Stimulated activated CD4-positive, alpha-beta T cell treated with anti-CD3 and anti-CD28 coated beads, Interleukin-12 subunit alpha, Interleukin-12 subunit beta, amount 100 ng/mL, for 4 hours (primary cell): Measurements from ENCODE around the gene SHC1.

Experiments
- DNase-seq: peaks from one replicate; pipeline ENCODE4 v3.0.0-alpha.2; 2020

The SHC1 gene

GRCh38 chr1:154971341-154971998 lies 923 bp upstream of the SHC1 start:
- no peak for DNase-seq

DNA sequence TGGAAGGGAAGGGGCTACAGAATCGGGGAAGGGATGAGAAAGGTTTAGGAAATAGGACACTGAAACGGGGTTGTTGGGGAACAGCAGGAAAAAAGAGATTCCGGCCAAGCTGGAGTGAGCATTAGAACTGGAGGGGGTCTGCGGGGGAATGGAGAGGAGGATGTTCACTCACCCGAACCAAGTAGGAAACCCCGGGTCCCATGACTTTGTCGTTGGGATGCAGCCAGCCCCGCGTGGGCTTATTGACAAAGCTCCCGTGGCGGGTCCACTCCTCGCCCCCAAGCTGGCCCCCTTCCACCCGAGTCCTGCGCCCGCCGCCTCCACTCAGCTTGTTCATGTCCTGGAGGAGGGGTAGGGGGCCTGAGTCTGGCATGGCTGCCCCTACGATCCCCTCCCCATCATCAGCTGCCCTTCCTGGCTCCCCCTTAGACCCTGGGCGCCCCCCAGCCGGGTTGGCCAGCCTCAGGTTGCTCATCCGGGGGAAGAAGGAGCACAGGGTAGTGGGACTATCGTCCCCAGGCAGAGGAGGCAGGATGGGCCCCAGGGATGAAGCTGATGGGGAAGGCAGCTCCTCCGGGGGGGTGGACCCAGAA lies 591 bp downstream of the SHC1 start:
- no peak for DNase-seq

GRCh38 chr1:154969246-154969645 lies 1.3 kb downstream of the SHC1 start:
- no peak for DNase-seq

DNA sequence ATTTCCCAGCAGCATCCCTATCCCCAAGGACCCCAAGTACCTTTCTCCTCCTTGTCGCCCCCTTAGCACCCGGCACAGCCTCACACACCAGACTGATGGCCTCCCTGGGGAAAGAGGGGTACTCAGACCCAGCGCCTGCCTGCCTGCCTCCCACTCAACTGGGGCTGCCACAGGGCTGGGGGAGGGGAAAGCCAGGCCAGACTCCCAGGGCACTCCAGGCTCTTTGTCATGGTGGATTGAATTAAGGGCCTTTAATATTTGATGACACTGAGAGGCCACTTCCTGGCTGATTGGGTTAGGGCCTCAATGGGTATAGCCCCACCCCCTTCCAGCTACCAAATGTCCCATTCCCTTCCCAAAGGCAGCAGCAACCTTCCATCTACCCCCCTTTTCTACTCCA lies 1.8 kb downstream of the SHC1 start:
- no peak for DNase-seq

DNA sequence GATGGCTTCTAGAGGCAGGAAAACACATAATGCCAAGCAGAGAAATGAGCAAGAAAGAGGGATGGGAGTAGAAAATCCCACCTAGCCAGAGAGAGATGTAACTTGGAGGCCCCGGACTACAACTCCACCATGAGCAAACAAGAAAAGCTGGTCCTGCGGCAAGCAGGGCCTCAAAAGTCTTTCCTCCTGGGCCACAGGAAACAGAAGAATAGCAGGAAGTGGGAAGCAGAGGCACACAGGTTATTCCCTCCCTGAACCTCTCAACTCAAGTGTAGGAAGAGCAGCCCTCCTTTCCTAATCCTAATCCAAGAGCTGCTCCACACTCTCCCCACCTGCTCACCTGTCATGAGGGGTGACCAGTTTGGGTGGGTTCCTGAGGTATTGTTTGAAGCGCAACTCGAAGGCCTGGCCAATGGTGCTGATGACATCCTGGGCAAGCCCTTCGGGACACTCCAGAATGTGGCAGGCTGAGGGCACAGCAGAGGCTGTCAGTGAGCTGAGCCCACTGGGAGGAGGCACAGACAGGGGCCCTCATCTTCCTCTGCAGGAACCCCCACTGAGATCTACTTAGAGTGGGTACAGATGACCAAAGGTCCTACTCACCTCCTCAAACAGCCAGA lies 3.1 kb downstream of the SHC1 start:
- no peak for DNase-seq

GRCh38 chr1:154966111-154966510 lies 4.4 kb downstream of the SHC1 start:
- no peak for DNase-seq

DNA sequence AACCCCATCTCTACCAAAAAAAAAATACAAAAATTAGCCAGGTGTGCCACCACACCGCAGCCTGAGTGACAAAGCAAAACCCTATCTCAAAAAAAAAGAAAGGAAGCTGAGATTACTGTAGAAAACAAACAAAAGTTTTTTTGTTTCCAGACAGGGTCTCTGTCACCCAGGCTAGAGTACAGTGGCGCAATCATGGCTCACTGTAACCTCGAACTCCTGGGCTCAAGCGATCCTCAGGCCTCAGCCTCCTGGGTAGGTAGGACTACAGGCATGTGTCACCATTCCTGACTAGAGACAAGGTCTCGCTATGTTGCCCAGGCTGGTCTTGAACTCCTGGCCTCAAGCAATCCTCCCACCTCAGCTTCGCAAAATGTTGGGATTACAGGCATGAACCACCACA lies 6.2 kb downstream of the SHC1 start:
- no peak for DNase-seq

DNA sequence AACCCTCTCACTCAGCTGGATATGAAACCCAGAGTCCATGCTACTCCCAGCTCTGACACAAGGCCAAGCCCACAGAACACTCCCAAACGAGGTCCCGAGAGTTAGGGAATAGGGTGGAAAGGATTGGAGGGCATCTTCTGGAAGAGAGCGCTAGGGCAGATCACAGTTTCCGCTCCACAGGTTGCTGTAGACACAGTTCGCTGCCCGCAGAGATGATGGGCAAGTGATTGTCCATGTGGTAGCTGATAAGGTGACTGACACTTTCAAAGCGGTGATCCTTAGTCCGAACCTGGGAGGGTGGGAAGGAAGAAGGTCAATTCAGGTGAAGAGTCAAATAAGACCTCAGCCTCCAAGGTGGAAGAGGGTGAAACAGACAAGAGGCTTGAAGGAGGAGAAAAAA lies 6.9 kb downstream of the SHC1 start:
- DNase-seq, result no peak

- DNase-seq, result no peak
Observed at GRCh38 chr1:154962795-154963330, 7.7 kb downstream of the SHC1 start.

DNA sequence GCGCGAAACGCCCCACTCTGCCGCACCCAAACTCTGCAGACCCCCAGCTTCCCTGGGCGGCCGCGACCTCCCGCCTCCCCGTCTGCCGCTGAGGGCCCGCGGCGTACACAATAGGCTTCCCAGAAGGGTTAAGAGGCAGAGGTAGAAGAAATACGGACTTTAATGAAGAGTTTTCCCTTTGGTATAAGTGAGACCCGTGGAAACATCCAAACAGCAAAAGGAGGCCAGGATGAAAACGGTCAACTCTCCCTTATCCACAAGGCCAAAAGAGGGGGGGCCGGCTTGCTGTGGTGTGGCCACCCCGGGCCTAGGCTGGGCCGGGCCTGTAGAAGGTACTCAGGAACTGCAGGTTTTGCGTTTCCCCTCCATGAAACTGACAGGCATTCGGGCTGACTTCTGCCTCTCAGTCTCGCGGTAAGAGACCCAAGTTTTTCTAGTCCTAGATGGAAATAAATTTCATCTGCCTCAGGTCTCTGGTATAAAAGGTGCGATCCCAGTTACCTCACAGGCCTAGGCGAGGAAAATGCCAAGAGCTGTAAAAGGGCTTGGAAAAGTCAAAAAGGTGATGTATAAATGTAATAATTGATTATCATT lies 8.3 kb downstream of the SHC1 start:
- no peak for DNase-seq

DNA sequence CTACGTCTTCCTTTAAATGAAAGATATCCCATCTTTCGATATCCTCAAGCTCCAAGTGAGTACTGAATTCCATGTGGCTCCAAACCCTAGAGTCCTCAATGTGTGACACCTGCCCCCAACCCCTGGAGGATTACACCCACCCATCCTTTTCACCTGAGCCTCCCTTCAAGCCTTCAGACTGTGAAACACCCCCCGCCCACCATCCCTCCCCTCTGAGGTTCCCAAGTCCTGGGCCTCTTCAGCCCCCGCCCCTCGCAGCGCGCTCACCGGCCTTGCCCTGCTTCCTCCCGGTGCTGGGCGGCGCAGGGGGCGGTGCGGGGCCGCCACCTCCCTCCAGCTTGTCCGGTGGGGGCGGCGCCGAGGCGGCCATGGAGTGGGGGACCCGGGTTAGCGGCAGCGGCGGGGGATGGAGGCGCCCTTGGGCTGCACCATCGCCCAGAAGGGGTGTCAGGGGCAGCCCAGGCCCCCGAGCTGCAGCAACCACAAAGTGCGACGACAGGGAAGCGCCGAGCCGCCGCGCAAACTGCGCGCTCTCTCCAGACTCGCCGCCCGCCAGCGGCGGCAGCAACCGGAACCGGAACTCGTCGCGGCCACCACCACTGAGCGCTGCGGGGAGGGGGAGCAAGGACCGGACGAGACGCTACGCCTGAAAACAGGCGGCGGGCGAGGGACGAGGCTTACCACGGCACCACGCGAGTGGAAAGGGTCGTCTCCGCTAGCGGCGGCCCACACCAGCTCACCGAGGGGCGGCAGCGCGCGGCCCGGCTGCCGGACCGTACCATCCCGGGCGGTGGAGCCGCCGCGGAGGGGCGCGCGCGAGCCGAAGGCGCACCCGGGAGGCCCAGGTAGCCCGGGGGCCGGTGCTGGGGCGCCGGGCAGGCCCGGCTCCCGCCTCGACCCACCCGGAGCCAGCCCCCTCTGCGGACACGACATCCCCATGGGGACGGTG lies 9.1 kb downstream of the SHC1 start, which contains the start of gene PYGO2:
TSS of gene PYGO2 (minus strand) at position 576 of the 949 bp plus-strand sequence. CDS start at position 370, 206 bp downstream.
- peak; percentile 84 for DNase-seq

- DNase-seq, result no peak
Observed at GRCh38 chr1:154960446-154961136, 10.0 kb downstream of the SHC1 start.

DNA sequence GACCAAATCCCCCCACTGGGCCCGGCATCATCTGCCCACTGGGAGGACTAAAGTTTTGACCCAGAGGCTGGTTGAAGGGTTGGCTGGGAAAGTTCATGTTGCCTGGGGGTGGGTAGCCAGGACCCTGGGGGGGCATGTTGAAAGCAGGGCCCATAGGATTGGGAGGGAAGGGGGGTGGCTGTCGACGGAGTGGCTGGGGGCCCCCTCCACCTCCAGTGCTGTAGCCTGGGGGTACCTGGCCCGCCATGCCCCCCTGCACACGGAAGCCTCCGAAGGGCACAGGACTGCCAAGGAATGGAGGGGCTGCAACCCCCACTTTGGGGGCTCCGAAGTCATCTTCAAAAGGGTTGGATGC lies 11.1 kb downstream of the SHC1 start:
- no peak for DNase-seq

- no peak for DNase-seq
Observed at GRCh38 chr1:154958681-154959425, 11.7 kb downstream of the SHC1 start.

- DNase-seq, result no peak
Observed at GRCh38 chr1:154958036-154958435, 12.5 kb downstream of the SHC1 start.

- no peak for DNase-seq
Observed at GRCh38 chr1:154957091-154957657, 13.4 kb downstream of the SHC1 start.

DNA sequence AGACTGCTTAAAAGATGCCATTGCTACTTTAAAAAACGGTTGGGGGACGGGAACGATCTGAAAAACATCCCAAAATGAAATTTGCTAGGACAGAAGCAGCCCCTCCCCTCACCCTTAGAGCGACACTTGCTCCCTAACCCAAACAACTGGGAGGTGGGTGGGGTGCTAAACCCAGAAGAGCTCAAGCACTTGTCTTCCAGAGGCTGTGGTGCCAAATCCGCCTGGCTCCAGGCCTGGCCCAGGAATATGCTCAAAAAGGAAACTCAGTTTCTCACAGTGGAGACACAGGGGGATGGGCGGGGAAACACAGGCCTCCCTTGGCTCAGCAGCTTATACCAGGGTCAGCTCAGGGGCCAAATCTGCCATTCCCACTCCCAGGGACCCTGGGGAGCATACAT lies 14.0 kb downstream of the SHC1 start:
- no peak for DNase-seq

- peak; percentile 60 for DNase-seq
Observed at GRCh38 chr1:154955718-154956543, 14.6 kb downstream of the SHC1 start, which contains the start of gene PBXIP1. Gene PBXIP1, minus strand, starts transcription at chr1:154956099. Its CDS starts 2,378 bp downstream, at chr1:154953721.

DNA sequence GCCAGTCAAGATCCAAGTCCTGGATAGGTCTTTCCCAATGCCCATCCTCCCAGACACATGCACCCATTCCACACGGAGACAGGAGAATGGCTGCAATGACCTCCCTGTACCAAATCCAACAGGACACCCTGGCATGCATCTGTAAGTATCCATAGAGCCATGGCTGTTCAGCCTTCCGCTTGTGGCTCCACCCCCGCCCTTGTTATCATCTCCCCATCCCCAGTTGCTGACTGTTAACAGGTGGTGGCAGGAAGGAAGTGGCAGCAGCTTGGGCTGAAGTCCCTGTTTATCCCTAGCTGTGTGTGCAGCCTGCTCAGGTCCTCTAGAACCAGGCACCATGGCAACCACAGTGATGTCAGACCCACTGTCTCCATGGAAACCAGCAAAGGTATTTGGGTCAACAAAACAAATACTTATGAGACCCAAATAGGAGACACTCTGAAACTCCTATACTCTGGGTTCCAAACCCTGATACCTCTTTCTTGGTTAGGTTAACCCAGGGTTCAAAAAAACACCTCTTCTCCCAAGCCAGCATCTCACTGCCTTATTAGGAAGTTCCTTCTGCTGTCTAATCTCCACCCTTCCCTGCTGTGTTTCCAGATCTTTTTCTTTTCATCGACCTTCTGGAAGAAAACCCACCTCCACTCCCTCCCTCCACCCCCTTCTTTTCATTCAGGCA lies 15.4 kb downstream of the SHC1 start:
- DNase-seq, result peak; percentile 48
